ENCODE data around the gene NDFIP1.

Gene NDFIP1

GRCh38 chr5:142164315-142164714, 55.7 kb downstream of the NDFIP1 start:
- no peak for TF ChIP-seq CTCF (conservative IDR thresholded peaks at IDR 0.05)
- peak overlapping the region; percentile 88; the same call in 1 of the 2 replicates for H3K27ac ChIP-seq

GRCh38 chr5:142166754-142167153, 58.2 kb downstream of the NDFIP1 start:
- TF ChIP-seq CTCF (conservative IDR thresholded peaks at IDR 0.05), result no peak
- peak overlapping the region; percentile 88 for H3K27ac ChIP-seq

- peak overlapping the region; percentile 88 for H3K27ac ChIP-seq
- no peak; the same call in 1 of the 2 replicates for TF ChIP-seq CTCF (conservative IDR thresholded peaks at IDR 0.05)
Measured at GRCh38 chr5:142167458-142167857, 58.9 kb downstream of the NDFIP1 start.

- H3K27ac ChIP-seq, result peak overlapping the region; percentile 88
- no peak for TF ChIP-seq CTCF (conservative IDR thresholded peaks at IDR 0.05)
Measured at GRCh38 chr5:142168365-142168764, 59.8 kb downstream of the NDFIP1 start.

GRCh38 chr5:142170254-142170953, 61.8 kb downstream of the NDFIP1 start:
- peak overlapping the region; percentile 88 for H3K27ac ChIP-seq
- no peak for TF ChIP-seq CTCF (conservative IDR thresholded peaks at IDR 0.05)

- peak overlapping the region; percentile 88 for H3K27ac ChIP-seq
- no peak for TF ChIP-seq CTCF (conservative IDR thresholded peaks at IDR 0.05)
Measured at GRCh38 chr5:142171270-142171669, 62.7 kb downstream of the NDFIP1 start.

GRCh38 chr5:142175039-142175438, 66.5 kb downstream of the NDFIP1 start:
- TF ChIP-seq CTCF (conservative IDR thresholded peaks at IDR 0.05), result no peak
- H3K27ac ChIP-seq, result no peak overlapping the region

All from VCaP (cell line).